Measurements from ENCODE around the gene FOXO6. TPM values are rescaled to one million over a fixed set of nuclear protein-coding genes. Genes with fewer than 3 reads are reported as not detected.

The FOXO6 gene
- total and polyA plus RNA-seq, 2 experiments from 2014 or later = 0.68 to 4.2 TPM

DNA sequence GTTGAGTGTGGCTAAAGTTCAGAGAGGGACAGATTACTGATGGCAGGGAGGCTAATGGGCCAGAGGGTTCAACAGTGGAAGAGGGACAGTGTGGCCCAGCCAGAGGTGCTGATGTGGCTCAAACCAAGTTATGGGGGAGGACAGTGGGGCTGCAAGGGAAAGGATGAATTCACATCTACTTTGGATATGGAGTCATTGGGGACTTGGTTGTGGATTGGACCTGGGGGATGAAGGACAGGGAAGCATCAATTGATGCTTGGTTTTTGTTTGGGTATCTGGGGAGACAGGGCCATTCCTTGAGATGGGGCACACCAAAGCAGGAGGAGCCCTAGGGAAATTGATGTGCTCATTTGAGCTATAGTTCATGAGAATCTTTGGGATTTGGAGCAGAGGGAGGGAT, 23.3 kb downstream of the FOXO6 start:
- H3K4me1 ChIP-seq (ENCODE audit: insufficient read depth) = peaks cover 32% of the 10 kb centered on the region
- H3K4me3 Mint-ChIP-seq = no peak overlapping the region
- ATAC-seq = no peak

More for the DNA sequence above, 23.3 kb downstream of the FOXO6 start:
- no peaks in the 10 kb centered on the region for H3K36me3 Mint-ChIP-seq (ENCODE audit: low read depth)
- H3K9me3 Mint-ChIP-seq = no peaks in the 10 kb centered on the region
- no peaks in the 10 kb centered on the region for H3K36me3 ChIP-seq (ENCODE audit: insufficient read depth)
- no peak overlapping the region for H2AFZ ChIP-seq
- H3K27ac Mint-ChIP-seq = no peak overlapping the region
- no peaks in the 10 kb centered on the region for H4K20me1 ChIP-seq (replicated peaks; ENCODE audit: insufficient read depth)
- no peak overlapping the region for H3K27ac ChIP-seq (ENCODE audit: low read depth)
- H3K79me2 ChIP-seq (replicated peaks; ENCODE audit: insufficient read depth) = no peaks in the 10 kb centered on the region
- no peak overlapping the region for H3K4me3 ChIP-seq
- H3K27me3 ChIP-seq (ENCODE audit: insufficient read depth) = peaks cover 65% of the 10 kb centered on the region
- 0 out of 2 replicates have a peak, but pooled peaks cover 3% of the 10 kb centered on the region for H3F3A ChIP-seq (replicated peaks; ENCODE audit: low read depth)
- no peaks in the 10 kb centered on the region for H3K9me2 ChIP-seq (ENCODE audit: insufficient read depth)
- peaks cover 49% of the 10 kb centered on the region for H3K27me3 Mint-ChIP-seq (ENCODE audit: insufficient read depth, low read depth, poor library complexity)
- no peak for TF ChIP-seq CREB1 (CRISPR knock-in tag; IDR thresholded peaks at IDR 0.05; ENCODE audit: low read depth)
- no peak for TF ChIP-seq NANOG (IDR thresholded peaks at IDR 0.05; ENCODE audit: borderline replicate concordance)
- TF ChIP-seq ZNF331 (CRISPR knock-in tag; IDR thresholded peaks at IDR 0.05; ENCODE audit: low read depth) = no peak
- TF ChIP-seq ZNF114 (CRISPR knock-in tag; IDR thresholded peaks at IDR 0.05) = no peak
- TF ChIP-seq, protein P1, sequence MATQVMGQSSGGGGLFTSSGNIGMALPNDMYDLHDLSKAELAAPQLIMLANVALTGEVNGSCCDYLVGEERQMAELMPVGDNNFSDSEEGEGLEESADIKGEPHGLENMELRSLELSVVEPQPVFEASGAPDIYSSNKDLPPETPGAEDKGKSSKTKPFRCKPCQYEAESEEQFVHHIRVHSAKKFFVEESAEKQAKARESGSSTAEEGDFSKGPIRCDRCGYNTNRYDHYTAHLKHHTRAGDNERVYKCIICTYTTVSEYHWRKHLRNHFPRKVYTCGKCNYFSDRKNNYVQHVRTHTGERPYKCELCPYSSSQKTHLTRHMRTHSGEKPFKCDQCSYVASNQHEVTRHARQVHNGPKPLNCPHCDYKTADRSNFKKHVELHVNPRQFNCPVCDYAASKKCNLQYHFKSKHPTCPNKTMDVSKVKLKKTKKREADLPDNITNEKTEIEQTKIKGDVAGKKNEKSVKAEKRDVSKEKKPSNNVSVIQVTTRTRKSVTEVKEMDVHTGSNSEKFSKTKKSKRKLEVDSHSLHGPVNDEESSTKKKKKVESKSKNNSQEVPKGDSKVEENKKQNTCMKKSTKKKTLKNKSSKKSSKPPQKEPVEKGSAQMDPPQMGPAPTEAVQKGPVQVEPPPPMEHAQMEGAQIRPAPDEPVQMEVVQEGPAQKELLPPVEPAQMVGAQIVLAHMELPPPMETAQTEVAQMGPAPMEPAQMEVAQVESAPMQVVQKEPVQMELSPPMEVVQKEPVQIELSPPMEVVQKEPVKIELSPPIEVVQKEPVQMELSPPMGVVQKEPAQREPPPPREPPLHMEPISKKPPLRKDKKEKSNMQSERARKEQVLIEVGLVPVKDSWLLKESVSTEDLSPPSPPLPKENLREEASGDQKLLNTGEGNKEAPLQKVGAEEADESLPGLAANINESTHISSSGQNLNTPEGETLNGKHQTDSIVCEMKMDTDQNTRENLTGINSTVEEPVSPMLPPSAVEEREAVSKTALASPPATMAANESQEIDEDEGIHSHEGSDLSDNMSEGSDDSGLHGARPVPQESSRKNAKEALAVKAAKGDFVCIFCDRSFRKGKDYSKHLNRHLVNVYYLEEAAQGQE (IDR thresholded peaks at IDR 0.05; ENCODE audit: unreplicated experiment) = no peak
- TF ChIP-seq, protein P2, sequence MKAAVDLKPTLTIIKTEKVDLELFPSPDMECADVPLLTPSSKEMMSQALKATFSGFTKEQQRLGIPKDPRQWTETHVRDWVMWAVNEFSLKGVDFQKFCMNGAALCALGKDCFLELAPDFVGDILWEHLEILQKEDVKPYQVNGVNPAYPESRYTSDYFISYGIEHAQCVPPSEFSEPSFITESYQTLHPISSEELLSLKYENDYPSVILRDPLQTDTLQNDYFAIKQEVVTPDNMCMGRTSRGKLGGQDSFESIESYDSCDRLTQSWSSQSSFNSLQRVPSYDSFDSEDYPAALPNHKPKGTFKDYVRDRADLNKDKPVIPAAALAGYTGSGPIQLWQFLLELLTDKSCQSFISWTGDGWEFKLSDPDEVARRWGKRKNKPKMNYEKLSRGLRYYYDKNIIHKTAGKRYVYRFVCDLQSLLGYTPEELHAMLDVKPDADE (IDR thresholded peaks at IDR 0.05) = no peak
- TF ChIP-seq STAT1 (IDR thresholded peaks at IDR 0.05; ENCODE audit: unreplicated experiment) = no peak
- no peak for TF ChIP-seq EZH2 (IDR thresholded peaks at IDR 0.05; ENCODE audit: low read depth, unreplicated experiment)
- no peak for TF ChIP-seq EZH2phosphoT487 (IDR thresholded peaks at IDR 0.05; ENCODE audit: unreplicated experiment)
- TF ChIP-seq, protein P3, sequence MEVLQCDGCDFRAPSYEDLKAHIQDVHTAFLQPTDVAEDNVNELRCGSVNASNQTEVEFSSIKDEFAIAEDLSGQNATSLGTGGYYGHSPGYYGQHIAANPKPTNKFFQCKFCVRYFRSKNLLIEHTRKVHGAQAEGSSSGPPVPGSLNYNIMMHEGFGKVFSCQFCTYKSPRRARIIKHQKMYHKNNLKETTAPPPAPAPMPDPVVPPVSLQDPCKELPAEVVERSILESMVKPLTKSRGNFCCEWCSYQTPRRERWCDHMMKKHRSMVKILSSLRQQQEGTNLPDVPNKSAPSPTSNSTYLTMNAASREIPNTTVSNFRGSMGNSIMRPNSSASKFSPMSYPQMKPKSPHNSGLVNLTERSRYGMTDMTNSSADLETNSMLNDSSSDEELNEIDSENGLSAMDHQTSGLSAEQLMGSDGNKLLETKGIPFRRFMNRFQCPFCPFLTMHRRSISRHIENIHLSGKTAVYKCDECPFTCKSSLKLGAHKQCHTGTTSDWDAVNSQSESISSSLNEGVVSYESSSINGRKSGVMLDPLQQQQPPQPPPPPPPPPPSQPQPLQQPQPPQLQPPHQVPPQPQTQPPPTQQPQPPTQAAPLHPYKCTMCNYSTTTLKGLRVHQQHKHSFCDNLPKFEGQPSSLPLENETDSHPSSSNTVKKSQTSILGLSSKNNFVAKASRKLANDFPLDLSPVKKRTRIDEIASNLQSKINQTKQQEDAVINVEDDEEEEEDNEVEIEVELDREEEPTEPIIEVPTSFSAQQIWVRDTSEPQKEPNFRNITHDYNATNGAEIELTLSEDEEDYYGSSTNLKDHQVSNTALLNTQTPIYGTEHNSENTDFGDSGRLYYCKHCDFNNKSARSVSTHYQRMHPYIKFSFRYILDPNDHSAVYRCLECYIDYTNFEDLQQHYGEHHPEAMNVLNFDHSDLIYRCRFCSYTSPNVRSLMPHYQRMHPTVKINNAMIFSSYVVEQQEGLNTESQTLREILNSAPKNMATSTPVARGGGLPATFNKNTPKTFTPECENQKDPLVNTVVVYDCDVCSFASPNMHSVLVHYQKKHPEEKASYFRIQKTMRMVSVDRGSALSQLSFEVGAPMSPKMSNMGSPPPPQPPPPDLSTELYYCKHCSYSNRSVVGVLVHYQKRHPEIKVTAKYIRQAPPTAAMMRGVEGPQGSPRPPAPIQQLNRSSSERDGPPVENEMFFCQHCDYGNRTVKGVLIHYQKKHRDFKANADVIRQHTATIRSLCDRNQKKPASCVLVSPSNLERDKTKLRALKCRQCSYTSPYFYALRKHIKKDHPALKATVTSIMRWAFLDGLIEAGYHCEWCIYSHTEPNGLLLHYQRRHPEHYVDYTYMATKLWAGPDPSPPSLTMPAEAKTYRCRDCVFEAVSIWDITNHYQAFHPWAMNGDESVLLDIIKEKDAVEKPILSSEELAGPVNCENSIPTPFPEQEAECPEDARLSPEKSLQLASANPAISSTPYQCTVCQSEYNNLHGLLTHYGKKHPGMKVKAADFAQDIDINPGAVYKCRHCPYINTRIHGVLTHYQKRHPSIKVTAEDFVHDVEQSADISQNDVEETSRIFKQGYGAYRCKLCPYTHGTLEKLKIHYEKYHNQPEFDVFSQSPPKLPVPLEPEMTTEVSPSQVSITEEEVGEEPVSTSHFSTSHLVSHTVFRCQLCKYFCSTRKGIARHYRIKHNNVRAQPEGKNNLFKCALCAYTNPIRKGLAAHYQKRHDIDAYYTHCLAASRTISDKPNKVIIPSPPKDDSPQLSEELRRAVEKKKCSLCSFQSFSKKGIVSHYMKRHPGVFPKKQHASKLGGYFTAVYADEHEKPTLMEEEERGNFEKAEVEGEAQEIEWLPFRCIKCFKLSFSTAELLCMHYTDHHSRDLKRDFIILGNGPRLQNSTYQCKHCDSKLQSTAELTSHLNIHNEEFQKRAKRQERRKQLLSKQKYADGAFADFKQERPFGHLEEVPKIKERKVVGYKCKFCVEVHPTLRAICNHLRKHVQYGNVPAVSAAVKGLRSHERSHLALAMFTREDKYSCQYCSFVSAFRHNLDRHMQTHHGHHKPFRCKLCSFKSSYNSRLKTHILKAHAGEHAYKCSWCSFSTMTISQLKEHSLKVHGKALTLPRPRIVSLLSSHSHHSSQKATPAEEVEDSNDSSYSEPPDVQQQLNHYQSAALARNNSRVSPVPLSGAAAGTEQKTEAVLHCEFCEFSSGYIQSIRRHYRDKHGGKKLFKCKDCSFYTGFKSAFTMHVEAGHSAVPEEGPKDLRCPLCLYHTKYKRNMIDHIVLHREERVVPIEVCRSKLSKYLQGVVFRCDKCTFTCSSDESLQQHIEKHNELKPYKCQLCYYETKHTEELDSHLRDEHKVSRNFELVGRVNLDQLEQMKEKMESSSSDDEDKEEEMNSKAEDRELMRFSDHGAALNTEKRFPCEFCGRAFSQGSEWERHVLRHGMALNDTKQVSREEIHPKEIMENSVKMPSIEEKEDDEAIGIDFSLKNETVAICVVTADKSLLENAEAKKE (CRISPR knock-in tag; IDR thresholded peaks at IDR 0.05) = no peak
- no peak for TF ChIP-seq POLR2AphosphoS5 (IDR thresholded peaks at IDR 0.05; ENCODE audit: low read depth)
- TF ChIP-seq, protein P4, sequence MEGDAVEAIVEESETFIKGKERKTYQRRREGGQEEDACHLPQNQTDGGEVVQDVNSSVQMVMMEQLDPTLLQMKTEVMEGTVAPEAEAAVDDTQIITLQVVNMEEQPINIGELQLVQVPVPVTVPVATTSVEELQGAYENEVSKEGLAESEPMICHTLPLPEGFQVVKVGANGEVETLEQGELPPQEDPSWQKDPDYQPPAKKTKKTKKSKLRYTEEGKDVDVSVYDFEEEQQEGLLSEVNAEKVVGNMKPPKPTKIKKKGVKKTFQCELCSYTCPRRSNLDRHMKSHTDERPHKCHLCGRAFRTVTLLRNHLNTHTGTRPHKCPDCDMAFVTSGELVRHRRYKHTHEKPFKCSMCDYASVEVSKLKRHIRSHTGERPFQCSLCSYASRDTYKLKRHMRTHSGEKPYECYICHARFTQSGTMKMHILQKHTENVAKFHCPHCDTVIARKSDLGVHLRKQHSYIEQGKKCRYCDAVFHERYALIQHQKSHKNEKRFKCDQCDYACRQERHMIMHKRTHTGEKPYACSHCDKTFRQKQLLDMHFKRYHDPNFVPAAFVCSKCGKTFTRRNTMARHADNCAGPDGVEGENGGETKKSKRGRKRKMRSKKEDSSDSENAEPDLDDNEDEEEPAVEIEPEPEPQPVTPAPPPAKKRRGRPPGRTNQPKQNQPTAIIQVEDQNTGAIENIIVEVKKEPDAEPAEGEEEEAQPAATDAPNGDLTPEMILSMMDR (conservative IDR thresholded peaks at IDR 0.05; ENCODE audit: low read depth in 2 of 2) = no peak
- TF ChIP-seq JUNB (IDR thresholded peaks at IDR 0.05; ENCODE audit: unreplicated experiment) = no peak
- DNase-seq (ENCODE audit: low spot score) = no peak
- H3K4me1 Mint-ChIP-seq = peaks cover 57% of the 10 kb centered on the region
- no peak overlapping the region for H3K4me2 ChIP-seq
